Neural cell (in vitro differentiated cells): ENCODE measurements around the gene ATOH8.

Experiments used
- MXI1 ChIP-seq: fragments of 450-650 bp; conservative IDR thresholded peaks from 2 replicates; pipeline ENCODE4 v1.6.1; 2014; ENCODE audit warnings: antibody characterized with exemption, mild to moderate bottlenecking; ENCODE audit not compliant: poor library complexity, severe bottlenecking
- TAF1 ChIP-seq: IDR thresholded peaks from 2 replicates; pipeline ENCODE4 v1.6.1; 2012; ENCODE audit warnings: low read depth
- TF ChIP-seq, protein P1 (sequence below): fragments of 450-650 bp; IDR thresholded peaks from 2 replicates; pipeline ENCODE4 v1.5.1; 2014; ENCODE audit warnings: antibody characterized with exemption, mild to moderate bottlenecking, moderate library complexity; ENCODE audit not compliant: poor library complexity, severe bottlenecking

DNA sequence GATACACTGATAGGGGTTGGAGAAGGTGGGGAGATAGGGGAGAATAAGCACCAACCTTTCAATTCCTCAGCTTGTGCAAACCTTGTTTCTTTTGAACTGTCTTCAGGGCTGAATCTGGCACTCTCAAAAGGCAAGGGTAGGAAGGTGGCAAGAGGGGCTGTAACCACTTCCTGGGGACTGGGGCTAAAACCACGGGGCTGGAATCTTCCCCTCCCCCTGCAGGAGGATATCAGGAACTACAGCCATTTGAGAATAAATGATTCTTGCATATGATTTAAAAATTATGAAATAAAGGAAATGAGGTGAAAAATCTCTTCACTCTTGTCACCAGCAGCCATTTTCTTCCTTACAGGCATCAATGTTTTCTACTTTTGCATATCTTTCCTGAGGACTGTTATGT, 50.8 kb downstream of the ATOH8 start:
- TF ChIP-seq, protein P1, sequence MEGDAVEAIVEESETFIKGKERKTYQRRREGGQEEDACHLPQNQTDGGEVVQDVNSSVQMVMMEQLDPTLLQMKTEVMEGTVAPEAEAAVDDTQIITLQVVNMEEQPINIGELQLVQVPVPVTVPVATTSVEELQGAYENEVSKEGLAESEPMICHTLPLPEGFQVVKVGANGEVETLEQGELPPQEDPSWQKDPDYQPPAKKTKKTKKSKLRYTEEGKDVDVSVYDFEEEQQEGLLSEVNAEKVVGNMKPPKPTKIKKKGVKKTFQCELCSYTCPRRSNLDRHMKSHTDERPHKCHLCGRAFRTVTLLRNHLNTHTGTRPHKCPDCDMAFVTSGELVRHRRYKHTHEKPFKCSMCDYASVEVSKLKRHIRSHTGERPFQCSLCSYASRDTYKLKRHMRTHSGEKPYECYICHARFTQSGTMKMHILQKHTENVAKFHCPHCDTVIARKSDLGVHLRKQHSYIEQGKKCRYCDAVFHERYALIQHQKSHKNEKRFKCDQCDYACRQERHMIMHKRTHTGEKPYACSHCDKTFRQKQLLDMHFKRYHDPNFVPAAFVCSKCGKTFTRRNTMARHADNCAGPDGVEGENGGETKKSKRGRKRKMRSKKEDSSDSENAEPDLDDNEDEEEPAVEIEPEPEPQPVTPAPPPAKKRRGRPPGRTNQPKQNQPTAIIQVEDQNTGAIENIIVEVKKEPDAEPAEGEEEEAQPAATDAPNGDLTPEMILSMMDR: no peak
- TF ChIP-seq MXI1 (no peak), TAF1 (no peak)
